ENCODE data around the gene RGS1.

Gene RGS1

DNA sequence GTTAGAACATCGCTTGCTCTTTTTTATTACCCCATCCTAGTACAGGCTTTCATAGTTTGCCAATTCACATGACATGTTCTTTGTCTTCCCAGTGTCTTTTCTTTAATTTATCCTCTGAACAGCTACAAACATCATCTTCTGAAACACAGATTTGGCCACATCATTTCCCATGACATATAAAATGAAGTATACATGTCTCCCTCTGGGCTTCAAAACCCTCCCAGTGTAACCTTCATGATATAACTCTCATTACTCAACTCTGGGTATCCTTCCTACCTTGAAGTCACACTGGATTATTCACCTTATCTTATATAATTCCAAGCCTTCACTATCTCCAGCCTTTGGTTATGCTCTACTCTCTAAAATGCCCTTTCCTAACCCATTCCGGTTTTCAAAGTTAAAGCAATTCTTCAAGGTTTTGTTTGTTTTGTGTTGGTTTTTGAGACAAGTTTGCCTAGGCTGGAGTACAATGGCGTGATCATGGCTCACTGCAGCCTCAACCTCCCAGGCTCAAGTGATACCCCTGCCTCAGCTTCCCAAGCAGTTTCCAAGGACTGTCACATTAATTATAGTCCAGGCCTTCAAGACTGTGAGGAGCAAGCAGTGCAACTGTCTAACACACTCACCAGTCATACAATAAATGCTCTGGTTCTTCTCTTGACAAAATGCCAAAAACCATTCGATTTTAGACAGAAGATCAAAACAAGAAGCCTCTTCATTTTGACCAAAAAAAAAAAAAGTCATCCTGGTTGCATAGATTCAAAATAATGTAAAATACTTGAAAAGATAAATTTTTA, 5.8 kb downstream of the RGS1 start:
- no peaks in the 10 kb centered on the region for H3K36me3 ChIP-seq
- H3K4me3 ChIP-seq (ENCODE audit: low read depth, low read length): no peak overlapping the region
- no peaks in the 10 kb centered on the region for H3K27me3 ChIP-seq
- TF ChIP-seq, protein P1, sequence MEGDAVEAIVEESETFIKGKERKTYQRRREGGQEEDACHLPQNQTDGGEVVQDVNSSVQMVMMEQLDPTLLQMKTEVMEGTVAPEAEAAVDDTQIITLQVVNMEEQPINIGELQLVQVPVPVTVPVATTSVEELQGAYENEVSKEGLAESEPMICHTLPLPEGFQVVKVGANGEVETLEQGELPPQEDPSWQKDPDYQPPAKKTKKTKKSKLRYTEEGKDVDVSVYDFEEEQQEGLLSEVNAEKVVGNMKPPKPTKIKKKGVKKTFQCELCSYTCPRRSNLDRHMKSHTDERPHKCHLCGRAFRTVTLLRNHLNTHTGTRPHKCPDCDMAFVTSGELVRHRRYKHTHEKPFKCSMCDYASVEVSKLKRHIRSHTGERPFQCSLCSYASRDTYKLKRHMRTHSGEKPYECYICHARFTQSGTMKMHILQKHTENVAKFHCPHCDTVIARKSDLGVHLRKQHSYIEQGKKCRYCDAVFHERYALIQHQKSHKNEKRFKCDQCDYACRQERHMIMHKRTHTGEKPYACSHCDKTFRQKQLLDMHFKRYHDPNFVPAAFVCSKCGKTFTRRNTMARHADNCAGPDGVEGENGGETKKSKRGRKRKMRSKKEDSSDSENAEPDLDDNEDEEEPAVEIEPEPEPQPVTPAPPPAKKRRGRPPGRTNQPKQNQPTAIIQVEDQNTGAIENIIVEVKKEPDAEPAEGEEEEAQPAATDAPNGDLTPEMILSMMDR (IDR thresholded peaks at IDR 0.05; ENCODE audit: low read depth, low read length): no peak
- no peaks in the 10 kb centered on the region for H3K9me3 ChIP-seq
- no peak for DNase-seq
- H3K4me1 ChIP-seq: peaks cover 7% of the 10 kb centered on the region

DNA sequence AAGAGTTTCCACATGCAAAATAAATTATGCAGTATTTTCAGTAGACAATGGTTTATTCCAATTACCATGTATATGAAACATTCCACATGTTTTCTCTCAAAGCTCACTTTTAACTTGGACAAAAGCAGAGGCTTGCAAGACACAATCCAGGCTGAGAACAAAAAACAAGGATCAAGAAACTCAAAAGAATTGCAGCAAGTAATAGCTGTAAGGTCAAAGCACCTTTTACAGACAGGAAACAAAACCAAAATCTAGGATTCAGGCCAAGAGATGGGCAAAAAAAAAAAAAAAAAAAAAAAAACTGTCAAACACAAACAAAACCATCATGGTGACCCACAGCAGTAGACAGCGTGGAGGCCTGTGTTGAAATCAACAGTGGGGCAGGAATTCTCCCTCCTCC, 9.3 kb downstream of the RGS1 start:
- DNase-seq: no peak
- Histone ChIP-seq H3K36me3 (no peaks in the 10 kb centered on the region), H3K4me1 (no peaks in the 10 kb centered on the region; the same call in none of the 2 replicates), H3K27me3 (no peaks in the 10 kb centered on the region), H3K9me3 (no peaks in the 10 kb centered on the region), H3K4me3 (ENCODE audit: low read depth, low read length) (no peak overlapping the region)
- TF ChIP-seq, protein P1 (IDR thresholded peaks at IDR 0.05; ENCODE audit: low read depth, low read length): no peak

DNA sequence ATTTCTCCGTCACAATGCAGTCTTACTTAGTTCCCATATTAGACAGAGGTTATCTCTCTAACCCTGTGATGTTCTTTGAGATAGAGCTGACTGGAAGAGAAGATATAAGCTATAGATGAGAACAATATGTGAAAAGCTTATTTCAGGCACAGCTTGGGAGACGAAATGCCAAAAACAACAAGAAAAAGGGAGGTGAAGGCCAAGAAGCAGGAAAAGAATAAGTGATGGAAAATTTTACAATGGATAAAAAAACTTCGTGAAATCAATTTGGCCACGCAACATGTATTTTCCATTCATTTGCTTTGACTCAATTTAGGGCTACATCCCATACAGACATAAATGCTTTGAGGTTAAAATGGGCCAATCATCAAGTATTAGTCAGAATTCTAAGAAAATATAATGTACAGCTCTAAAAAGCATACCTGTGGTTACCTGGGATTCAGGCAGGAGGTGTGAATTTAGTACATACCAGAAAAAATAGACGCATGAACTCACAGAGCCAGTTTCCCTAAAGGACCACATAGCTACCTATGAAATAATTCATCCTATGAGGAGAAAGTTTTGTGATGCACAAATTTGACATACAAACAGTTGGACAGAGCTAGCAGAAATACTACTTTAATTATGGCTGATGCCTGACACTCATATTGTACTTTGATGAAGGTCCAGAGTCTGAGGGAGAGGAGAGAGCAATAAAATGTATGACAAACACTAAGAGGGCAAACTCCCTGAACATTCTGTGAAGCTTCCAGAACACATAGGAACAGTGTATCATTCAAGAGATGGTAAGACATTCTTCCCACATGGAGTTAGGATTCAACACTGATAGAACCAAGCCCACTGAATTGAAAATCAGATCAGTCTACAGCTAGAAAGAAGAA, 12.1 kb downstream of the RGS1 start:
- no peak overlapping the region for H3K4me3 ChIP-seq (ENCODE audit: low read depth, low read length)
- H3K36me3 ChIP-seq: no peaks in the 10 kb centered on the region
- H3K9me3 ChIP-seq: no peaks in the 10 kb centered on the region
- peaks cover 5% of the 10 kb centered on the region; the same call in 1 of the 2 replicates for H3K4me1 ChIP-seq
- no peaks in the 10 kb centered on the region for H3K27me3 ChIP-seq
- no peak for DNase-seq
- TF ChIP-seq, protein P1 (IDR thresholded peaks at IDR 0.05; ENCODE audit: low read depth, low read length): no peak

DNA sequence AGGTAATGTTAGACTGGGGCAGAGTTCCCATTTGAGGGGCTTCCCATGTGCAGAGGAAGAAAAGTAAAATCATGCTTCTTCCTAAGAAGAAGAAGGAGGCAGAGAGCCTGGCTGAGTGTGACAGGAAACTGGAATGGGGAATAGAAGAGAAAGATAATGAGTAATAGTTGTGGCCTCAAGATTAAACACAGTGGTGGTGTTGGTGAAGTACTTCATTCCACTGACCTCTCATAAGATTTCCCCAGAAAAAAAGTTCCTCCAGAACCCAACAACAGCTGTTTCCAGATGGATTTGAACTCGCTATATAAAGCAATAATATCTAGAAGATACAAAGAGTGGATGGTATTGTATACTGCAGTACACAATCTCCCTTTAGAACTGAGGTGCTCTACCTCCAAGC, 13.0 kb downstream of the RGS1 start:
- H3K9me3 ChIP-seq: no peaks in the 10 kb centered on the region
- H3K4me1 ChIP-seq: peaks cover 5% of the 10 kb centered on the region; the same call in 1 of the 2 replicates
- TF ChIP-seq, protein P1 (IDR thresholded peaks at IDR 0.05; ENCODE audit: low read depth, low read length): no peak
- H3K4me3 ChIP-seq (ENCODE audit: low read depth, low read length): no peak overlapping the region
- no peak for DNase-seq
- no peaks in the 10 kb centered on the region for H3K36me3 ChIP-seq
- H3K27me3 ChIP-seq: no peaks in the 10 kb centered on the region

DNA sequence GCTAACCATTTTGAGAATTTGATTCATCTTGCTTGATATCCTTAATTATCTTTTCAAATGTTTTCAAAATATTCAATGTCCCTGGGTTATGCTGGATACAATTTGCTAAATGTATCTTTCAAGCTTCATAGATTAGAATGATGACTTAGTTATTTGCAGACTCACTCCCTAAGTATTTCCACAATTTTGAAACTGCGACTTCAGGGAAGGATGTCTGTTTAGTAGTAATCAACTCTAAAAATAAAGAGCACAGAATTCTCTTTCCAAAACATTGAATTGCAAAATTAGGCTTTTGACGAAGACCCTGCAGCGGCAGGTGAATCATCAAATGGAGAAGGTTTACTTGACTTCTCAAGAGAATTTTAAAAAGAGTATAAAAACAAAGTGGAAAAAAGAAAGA, 14.2 kb downstream of the RGS1 start:
- peaks cover 5% of the 10 kb centered on the region; the same call in 1 of the 2 replicates for H3K4me1 ChIP-seq
- TF ChIP-seq, protein P1 (IDR thresholded peaks at IDR 0.05; ENCODE audit: low read depth, low read length): no peak
- H3K4me3 ChIP-seq (ENCODE audit: low read depth, low read length): no peak overlapping the region
- DNase-seq: no peak
- H3K27me3 ChIP-seq: no peaks in the 10 kb centered on the region
- H3K36me3 ChIP-seq: no peaks in the 10 kb centered on the region
- no peaks in the 10 kb centered on the region for H3K9me3 ChIP-seq
